ENCODE data around the gene CDCP2. TPM values are rescaled to one million over a fixed set of nuclear protein-coding genes. Genes with fewer than 3 reads are reported as not detected.

The CDCP2 gene
- total RNA-seq, 2 donors from 2014 or later: not detected

DNA sequence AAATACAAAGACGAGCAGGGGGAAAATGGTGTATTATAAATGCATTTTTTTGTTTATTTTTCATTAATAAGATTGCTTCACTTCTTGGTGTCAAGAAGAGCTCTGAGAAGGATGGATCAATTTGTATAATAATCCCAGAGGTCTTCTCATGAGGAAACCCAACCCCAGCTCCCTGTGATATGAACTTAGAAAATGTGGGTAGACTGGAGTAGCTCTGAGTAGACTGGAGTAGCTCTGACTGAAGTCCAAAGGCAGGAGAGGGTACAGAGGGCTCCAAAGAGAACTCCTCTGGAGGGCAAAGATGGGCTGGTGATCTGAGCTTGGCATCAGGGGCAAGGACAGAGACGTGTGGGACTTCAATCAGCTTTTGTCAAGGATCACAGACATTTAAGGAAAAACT, 21.4 kb downstream of the CDCP2 start:
- Histone ChIP-seq H3K27ac (no peak overlapping the region), H3K36me3 (no peaks in the 10 kb centered on the region), H3K9me3 (no peaks in the 10 kb centered on the region), H3K4me1 (ENCODE audit: control insufficient read depth in 1 of 2, low read depth in 2 of 2) (no peaks in the 10 kb centered on the region), H3K4me3 (no peak overlapping the region), H3K27me3 (replicated peaks; ENCODE audit: insufficient read depth) (no peaks in the 10 kb centered on the region)
- TF ChIP-seq, protein P1, sequence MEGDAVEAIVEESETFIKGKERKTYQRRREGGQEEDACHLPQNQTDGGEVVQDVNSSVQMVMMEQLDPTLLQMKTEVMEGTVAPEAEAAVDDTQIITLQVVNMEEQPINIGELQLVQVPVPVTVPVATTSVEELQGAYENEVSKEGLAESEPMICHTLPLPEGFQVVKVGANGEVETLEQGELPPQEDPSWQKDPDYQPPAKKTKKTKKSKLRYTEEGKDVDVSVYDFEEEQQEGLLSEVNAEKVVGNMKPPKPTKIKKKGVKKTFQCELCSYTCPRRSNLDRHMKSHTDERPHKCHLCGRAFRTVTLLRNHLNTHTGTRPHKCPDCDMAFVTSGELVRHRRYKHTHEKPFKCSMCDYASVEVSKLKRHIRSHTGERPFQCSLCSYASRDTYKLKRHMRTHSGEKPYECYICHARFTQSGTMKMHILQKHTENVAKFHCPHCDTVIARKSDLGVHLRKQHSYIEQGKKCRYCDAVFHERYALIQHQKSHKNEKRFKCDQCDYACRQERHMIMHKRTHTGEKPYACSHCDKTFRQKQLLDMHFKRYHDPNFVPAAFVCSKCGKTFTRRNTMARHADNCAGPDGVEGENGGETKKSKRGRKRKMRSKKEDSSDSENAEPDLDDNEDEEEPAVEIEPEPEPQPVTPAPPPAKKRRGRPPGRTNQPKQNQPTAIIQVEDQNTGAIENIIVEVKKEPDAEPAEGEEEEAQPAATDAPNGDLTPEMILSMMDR (IDR thresholded peaks at IDR 0.05): no peak
- no peak for DNase-seq (ENCODE audit: low spot score)
- no peak for ATAC-seq (ENCODE audit: insufficient number of reproducible peaks, low FRiP score, low read depth)

DNA sequence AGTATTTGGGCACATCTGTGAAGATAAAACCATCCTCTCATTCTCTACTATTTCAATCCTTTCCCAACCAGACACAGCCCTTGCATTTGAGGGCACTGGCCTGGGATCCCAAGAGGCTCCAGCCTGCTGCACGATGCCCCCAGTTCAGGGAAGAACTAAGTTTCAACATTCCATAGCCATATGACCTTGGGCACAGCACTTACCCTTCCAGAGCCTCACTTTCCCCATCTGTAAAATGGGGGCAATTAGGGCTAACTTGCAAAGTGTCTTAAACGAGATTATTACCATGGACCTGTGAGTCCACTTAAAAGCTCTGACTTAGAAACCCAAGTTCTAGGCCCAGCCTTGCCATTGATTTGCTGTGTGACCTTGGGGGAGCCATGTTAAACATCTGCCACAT, 22.9 kb downstream of the CDCP2 start:
- H3K27me3 ChIP-seq (replicated peaks; ENCODE audit: insufficient read depth): no peaks in the 10 kb centered on the region
- H3K9me3 ChIP-seq: no peaks in the 10 kb centered on the region
- H3K4me1 ChIP-seq (ENCODE audit: control insufficient read depth in 1 of 2, low read depth in 2 of 2): no peaks in the 10 kb centered on the region
- H3K4me3 ChIP-seq: no peak overlapping the region
- no peak for DNase-seq (ENCODE audit: low spot score)
- TF ChIP-seq, protein P1 (IDR thresholded peaks at IDR 0.05): no peak
- H3K27ac ChIP-seq: no peak overlapping the region
- H3K36me3 ChIP-seq: no peaks in the 10 kb centered on the region
- ATAC-seq (ENCODE audit: insufficient number of reproducible peaks, low FRiP score, low read depth): no peak

DNA sequence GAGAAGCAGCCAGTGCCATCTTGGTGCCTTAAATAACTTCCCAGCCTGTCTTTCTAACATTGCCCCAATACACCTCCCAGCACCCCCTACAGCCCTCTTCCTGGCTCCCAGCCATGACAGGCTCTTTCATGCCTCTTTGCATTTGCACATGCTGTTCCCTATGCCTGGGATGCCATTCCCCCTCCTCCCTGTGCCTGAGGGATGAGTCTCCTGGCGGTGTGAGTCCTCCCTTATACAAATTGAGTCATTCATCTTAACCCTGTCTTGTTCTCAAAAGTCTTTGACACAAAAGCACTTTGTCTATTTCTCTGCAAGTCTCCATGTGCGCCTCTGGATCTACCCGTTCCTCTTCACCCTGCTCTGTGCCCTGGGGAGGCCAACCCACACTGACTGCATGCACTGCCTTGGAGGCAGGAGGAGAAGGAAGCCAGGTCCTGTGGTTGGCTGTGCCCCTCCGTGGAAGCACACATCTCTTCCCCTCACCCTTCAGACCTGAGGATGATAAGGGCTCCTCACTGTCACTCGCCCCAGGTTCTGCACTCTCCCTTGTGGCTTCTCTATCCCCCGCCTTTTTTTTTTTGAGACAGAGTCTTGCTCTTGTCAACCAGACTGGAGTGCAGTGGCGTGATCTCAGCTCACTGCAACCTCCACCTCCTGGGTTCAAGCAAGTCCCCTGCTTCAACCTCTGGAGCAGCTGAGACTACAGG, 25.1 kb downstream of the CDCP2 start:
- no peak overlapping the region for H3K27ac ChIP-seq
- no peaks in the 10 kb centered on the region for H3K27me3 ChIP-seq (replicated peaks; ENCODE audit: insufficient read depth)
- no peak overlapping the region for H3K4me3 ChIP-seq
- DNase-seq (ENCODE audit: low spot score) (no peak), ATAC-seq (ENCODE audit: insufficient number of reproducible peaks, low FRiP score, low read depth) (no peak)
- TF ChIP-seq, protein P1 (IDR thresholded peaks at IDR 0.05): no peak
- H3K36me3 ChIP-seq: no peaks in the 10 kb centered on the region
- H3K9me3 ChIP-seq: no peaks in the 10 kb centered on the region
- H3K4me1 ChIP-seq (ENCODE audit: control insufficient read depth in 1 of 2, low read depth in 2 of 2): no peaks in the 10 kb centered on the region

DNA sequence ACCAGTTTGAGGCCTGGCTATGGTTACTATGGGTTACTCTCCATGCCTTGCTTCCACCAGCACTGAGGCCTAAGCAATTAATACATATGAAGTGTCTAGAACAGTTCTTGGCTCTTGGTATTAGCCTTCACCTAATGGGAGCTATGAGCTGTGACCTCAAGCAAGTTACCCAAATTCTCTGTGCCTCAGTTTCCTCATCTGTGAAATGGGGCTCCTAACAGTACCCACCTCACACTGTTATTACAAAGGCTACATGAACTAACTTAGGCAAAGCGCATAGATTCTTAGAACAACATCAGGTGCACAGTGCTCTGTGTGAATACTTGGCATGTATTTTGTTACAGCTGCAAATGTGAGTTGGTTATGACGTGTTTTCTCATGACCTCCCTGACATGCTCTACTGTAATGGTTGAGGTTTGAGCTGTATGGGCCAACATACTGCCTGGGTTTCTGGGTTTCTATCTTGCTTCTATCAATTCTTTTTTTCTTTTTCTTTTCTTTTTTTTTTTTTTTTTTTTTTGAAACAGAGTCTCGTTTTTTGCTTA, 26.5 kb downstream of the CDCP2 start:
- no peaks in the 10 kb centered on the region for H3K27me3 ChIP-seq (replicated peaks; ENCODE audit: insufficient read depth)
- H3K36me3 ChIP-seq: no peaks in the 10 kb centered on the region
- TF ChIP-seq, protein P1 (IDR thresholded peaks at IDR 0.05): no peak
- H3K27ac ChIP-seq: no peak overlapping the region
- H3K9me3 ChIP-seq: no peaks in the 10 kb centered on the region
- peaks cover 0 to 2% of the 10 kb centered on the region in 2 donors for H3K4me1 ChIP-seq (ENCODE audit: control insufficient read depth in 1 of 2, low read depth in 2 of 2)
- DNase-seq (ENCODE audit: low spot score) (no peak), ATAC-seq (ENCODE audit: insufficient number of reproducible peaks, low FRiP score, low read depth) (no peak)
- no peak overlapping the region for H3K4me3 ChIP-seq

DNA sequence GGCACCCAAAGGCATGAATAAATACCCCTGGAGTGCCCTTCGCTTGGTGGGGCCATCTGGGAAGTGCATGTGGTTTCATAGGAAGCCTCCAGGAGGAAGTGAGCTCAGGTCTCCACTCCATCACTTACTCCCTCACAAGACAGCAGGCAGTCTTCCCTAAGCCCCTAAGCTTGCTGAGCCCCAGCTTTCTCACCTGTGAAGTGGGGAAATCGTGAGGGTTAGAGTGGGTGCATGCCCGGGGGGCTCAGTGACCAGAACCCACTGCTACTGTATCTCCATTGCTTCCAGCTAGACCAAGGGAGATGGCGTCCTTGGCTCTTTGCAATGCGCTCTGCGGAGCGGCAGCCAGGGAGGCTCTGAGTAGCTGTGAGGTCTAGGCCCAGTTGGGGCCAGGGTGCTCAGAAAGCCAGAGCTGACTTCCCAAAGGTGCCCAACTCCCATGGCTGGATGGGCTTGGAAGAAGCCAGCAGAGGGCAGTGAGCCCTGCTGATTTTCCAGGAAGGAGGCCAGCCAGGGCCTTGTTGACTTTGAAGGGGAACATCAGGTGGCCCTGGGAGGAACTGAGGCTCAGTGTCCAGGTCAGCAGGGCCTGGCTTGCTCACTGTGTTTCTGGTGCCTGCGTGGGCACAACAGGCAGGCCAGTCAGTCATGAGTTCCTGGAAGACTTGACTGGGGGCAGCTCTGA, 27.3 kb downstream of the CDCP2 start:
- H3K27ac ChIP-seq: no peak overlapping the region
- ATAC-seq (ENCODE audit: insufficient number of reproducible peaks, low FRiP score, low read depth) (no peak), DNase-seq (ENCODE audit: low spot score) (no peak)
- no peaks in the 10 kb centered on the region for H3K36me3 ChIP-seq
- peaks cover 0 to 5% of the 10 kb centered on the region in 2 donors for H3K4me1 ChIP-seq (ENCODE audit: control insufficient read depth in 1 of 2, low read depth in 2 of 2)
- H3K27me3 ChIP-seq (replicated peaks; ENCODE audit: insufficient read depth): no peaks in the 10 kb centered on the region
- no peaks in the 10 kb centered on the region for H3K9me3 ChIP-seq
- TF ChIP-seq, protein P1 (IDR thresholded peaks at IDR 0.05): no peak
- H3K4me3 ChIP-seq: no peak overlapping the region

Measured in thoracic aorta (tissue), 2 donors.